Measurements from ENCODE around the gene RGS19.

The RGS19 gene

DNA sequence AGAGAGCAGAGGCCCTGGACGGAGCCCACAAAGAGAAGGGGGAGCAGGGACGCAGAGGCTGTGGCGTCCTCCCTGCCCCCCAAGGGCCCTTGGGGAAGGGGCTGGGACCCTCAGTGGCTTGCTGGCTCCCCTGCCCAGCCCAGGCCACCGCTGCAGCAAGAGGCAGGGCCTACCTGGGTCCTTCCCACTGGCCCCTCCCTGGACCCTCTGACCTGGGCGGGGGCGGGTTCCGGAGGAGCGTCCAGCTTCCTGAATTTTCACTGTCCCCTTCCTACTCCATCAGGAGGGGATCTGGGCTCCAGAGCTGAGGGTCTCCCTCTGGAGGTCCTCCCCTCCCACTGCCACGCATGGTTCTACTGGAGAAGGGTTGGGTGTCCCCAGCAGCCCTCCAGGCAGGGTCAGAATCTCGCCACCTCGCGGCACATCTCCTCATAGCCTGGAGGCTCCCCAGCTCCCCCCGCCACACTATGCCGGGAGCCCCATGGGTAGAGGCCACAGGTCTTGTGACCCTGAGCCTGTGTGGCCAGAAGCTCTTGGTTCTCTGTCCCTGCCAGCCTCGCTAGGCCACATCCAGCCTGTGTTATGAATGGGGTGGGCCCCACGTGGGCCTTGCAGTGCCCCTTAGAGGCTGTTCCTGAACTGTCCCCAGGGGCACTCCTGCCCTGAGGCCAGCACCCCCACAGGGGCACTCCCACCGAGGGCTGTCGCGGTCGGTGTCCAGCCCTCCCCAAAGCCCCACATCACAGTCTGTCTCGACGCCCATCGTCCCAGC lies 28.9 kb downstream of the RGS19 start:
- no peak for DNase-seq (ENCODE audit: low read depth in 2 of 3, low spot score in 2 of 3)

DNA sequence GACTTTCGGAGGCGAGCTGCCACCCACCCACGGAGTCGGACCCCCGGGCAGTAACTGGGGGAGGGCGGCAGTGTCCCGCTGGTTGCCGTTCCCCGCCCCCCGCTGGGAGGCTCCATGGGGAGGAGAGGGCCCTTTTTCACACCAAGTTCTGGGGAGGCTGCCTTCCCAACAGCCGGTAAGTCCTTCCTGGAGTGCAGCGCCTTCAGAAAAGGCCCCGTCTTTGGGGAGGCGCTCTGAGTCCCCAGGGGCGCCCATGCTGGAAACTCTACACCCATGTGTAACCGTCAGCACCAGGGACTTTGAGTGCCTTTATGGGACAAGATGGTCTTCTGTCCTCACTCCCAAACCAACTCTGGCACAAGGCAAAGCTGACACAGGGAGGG lies 29.4 kb downstream of the RGS19 start:
- DNase-seq (ENCODE audit: low read depth in 2 of 3, low spot score in 2 of 3): no peak

DNA sequence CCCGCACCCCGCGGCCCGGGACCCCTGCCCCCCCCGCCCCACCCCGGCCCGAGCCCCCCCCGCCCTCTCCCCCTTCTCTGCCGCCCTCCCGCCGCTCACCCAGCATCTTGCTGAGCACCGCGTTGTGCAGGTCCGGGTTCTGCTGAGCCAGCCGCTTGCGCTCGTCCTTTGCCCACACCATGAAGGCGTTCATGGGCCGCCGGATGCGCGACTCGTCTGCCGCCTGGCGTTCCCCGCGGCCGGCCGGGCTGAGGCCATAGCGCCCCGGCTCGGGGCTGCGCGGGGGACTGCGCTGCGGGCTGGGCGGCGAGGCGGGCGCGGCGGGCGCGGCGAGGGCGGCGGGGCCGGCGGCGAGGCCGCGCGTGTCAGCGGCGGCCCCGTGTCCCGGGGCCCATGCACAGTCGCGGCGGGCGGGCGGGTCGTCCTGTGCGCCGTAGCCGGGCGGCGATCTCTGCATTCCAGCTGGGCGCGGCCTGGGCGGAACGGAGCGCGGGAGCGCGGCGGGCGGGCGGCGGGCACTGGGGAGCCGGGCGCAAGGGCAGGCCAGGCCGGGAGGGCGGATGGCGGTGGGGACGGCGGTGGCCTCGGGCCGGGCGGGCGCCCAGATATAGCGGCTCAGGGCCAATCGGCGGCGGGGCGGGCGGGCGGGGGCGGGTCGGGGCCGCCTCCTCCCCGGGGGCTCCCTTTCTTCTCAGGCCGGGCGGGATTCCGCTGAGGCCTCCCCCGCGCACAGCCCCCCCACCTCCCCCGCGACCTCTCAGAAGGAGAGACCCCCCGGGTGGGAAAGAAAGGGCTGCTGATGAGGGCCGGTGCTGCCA lies 30.0 kb downstream of the RGS19 start, which contains the start of gene SOX18:
SOX18 (minus strand) TSS at position 580 of the 818 bp plus-strand sequence; CDS start at position 457, 123 bp downstream.
- no peak for DNase-seq (ENCODE audit: low read depth in 2 of 3, low spot score in 2 of 3)

DNA sequence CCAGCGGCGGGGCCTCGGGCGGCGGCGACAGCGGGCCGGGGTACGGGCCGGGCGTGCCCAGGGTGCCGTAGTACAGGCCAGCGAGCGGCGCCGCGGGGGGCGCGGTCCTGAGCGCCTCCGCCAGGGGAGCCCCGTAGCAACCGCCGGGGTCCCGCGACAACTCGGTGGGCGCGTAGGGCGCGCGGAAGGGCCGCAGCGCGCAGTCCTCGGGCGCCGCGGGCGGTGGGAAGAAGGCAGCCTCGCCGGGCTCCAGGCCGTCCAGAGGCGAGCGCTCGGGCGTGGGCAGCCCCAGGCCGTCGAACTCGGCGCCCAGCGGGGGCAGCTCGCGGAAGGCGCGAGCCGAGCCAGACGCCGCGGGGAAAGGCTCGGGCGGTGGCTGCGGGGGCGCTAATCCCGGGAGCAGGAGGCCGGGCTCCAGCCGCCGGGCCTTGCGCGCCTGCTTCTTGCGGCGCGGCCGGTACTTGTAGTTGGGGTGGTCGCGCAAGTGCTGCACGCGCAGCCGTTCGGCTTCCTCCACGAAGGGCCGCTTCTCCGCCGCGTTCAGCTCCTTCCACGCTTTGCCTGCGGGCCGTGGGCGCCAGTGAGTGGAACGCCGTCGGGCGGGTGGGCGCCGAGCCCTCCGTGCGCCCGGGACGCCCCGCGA lies 30.8 kb downstream of the RGS19 start:
- no peak for DNase-seq (ENCODE audit: low read depth in 2 of 3, low spot score in 2 of 3)

DNA sequence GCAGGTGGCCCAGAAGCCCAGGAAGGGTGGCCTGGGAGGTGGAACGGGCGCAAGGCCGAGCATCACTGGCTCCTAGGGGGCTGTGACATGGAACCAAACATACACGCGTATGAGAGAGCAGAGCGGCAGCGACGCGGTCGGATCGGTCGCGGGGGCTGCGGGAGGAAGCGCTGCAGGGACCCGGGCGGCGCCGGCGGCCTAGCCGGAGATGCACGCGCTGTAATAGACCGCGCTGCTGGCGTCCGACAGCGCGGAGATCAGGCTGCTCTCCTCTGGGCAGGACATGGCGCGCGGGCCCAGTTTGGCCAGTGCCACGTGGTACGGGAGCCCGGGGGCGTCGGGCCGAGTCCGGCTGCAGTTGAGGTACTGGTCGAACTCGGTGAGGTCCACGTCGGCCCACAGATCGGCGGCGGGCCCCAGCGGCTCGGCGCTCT lies 31.3 kb downstream of the RGS19 start:
- DNase-seq (ENCODE audit: low read depth in 2 of 3, low spot score in 2 of 3): no peak

DNA sequence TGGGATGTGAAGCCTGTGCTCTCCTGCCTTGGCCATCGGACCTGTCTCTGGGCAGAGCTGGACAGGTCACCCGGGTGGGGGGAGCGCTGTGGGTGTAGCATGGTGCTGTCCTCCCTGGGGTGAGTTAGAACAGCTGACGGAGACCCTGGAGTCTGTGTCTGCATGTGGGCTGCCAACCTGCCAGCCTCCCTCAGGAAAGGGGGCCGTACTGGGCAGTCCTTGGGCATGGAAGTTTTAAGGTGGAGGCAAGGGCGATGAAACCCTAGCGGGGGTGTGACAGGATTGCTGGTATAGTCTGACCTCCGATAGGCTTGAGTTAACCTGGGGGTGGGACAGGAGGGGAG lies 32.3 kb downstream of the RGS19 start:
- no peak for DNase-seq (ENCODE audit: low read depth in 2 of 3, low spot score in 2 of 3)

DNA sequence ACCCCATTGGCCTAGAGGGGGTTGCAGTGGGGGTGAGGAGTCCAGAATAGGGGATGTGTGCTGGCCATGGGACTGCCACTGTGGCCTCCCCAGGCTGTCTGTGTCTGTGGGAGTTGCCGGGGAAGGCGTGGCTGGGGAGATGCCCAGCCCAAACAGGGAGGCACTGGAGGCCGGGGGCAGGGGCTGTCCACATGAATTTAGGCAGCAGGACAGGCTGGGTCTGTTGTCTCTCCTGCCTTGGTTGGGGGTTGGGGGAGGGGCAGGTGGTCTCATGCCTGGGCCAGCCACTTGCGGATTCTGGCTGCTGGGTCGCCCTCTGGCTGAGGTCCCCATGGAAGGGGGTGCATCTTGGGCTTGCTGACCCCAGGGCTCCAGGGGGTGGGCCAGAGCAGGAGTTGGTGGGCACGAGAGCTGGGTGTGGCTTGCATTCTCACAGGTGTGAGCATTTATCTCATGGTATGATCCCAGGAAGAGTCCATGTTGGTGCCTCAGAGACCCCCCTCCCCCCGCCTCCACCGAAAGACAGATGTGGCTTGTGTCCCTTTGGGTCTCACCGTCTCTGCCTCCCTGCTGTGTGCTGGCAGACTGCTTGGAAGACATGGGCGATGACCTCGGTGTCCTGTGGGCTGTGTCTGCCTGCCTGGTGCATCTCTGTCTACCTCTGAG lies 33.8 kb downstream of the RGS19 start:
- DNase-seq (ENCODE audit: low read depth in 2 of 3, low spot score in 2 of 3): no peak

DNA sequence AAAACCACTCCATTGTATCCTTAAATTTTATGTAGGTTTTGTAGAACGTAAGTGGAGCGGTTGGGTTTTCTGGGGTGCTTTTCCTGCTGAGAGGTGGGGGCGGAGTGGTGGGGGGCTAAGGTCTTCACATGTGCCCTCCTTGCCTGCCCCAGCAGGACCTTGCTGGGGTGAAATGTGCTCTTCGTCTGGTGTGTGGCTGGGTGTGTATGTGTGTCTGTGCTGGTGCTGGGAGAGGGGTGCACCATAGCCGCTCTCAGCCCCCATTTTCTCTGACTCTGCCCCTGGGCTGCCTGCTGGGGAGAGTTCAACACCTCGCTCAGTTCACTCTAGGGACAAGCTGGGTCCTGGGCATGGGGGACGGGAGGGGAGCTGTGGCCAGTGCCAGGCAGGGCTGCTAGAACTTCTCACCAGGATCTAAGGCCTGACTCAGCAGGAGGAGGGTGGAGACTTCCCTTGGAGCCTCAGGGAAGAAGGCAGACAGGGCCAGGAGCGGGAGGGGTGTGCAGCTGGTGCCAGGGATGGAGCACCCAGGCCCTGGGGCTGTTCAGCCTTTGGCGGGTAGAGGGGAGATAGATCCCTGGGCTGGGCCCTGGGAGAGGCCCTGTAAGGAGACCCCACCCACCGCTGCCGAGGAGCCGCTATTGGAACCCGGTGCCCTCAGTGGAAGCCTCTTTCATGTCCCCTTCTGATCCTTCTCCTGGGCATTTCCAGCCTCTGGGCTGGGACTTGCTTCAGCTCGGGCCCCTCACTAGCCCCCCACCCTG lies 34.7 kb downstream of the RGS19 start:
- no peak for DNase-seq (ENCODE audit: low read depth in 2 of 3, low spot score in 2 of 3)

DNA sequence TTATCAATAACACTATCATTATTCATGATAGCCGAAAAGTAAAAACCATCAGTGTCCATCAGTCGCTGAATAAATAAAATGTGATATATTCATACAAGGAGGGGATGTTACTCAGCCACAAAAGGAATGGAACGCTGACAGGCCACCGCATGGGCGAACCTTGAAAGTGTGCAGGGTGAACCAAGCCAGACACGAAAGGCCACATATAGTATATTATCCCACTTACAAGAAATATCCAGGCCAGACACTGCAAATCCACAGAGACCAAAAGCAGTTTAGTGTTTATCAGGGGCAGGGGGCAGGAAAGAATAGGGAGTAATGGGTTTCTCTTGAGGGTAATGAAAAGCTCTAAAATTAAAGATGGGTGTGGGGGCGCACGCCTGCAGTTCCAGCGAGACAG lies 35.5 kb downstream of the RGS19 start:
- DNase-seq (ENCODE audit: low read depth in 2 of 3, low spot score in 2 of 3): no peak

DNA sequence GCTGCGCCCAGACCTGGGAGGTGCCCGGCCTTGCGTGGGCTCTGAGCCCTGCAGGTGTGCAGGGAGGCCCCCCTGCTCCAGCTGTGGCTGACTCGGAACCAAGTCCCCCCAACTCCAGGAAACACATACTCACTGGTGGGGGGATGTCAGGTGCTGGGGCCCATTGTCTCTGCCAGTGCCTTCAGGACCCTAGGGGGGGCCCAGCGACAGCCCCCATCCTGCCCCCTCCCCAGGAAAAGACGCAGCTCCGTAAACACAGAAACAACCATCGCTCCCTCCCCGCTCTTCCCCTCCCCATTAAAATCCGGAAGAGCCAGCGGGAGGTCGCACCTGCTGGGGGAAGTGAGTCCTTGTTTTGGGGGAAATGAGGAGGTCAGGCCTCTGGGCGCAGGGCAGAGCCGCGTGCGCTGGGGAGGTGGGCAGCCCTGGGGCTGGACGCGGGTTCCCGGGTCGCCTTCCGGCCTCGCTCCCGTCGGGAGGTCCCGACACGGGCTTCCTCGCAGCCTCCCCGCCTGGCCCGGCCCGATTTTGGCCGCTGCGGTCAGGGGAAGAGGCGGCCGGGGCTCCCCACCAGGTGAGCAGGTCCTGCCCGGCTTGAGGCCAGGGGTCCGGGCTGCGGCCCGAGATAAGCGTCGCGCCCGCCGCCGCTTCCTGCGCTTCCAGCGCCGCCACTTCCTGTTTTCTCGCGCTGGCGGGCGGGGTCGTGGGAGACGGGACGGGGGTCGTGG lies 37.1 kb downstream of the RGS19 start:
- DNase-seq (ENCODE audit: low read depth in 2 of 3, low spot score in 2 of 3): no peak

DNA sequence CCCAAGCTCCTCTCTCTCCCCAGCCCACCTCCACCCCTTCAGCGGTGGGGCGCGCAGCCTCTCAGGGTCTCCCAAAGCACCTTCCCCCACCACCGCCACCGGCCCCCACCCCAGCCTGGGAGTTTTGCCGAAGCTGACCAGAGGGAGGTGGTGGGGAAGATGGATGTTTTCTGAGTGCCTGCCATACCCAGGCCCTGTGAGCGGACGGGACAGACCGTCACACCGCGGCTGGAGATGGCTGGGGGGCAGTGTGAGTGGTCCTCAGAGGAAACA lies 37.6 kb downstream of the RGS19 start:
- DNase-seq (ENCODE audit: low read depth in 2 of 3, low spot score in 2 of 3): no peak

DNA sequence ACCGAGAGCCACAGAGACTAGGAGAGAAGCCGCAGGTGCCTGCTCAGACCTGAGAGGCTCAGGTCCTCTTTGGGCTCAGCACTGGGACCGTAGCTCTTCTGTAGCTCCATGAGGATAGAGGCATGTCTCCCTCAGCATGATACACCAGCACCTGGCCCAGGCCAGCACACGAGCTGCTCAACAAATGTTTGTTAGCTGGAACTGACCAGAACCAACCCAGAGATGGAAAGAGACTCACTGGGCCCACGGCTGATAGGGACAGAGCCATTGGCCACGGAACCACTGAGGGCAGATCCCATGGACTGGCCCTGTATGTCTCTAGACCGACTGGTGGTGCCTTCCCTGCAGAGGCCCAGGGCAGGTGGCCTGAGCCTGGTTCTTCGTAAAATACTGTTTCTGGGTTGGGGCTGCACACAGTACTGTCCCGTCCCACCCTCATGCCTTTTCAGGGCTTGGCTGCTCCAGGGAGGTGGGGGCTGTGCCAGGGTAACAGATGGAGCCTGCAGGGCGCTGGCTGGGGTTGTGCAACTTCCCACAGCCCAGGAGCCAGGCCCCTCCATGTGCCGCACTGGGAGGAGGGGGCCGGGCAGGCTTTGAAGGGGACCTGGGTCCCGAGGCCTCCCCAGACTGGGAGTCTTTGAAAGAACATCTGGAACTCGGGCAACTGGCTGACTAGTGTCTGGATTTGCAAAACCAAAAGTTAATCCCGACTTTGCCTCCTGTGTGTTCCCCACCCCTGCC lies 38.1 kb downstream of the RGS19 start:
- no peak for DNase-seq (ENCODE audit: low read depth in 2 of 3, low spot score in 2 of 3)

DNA sequence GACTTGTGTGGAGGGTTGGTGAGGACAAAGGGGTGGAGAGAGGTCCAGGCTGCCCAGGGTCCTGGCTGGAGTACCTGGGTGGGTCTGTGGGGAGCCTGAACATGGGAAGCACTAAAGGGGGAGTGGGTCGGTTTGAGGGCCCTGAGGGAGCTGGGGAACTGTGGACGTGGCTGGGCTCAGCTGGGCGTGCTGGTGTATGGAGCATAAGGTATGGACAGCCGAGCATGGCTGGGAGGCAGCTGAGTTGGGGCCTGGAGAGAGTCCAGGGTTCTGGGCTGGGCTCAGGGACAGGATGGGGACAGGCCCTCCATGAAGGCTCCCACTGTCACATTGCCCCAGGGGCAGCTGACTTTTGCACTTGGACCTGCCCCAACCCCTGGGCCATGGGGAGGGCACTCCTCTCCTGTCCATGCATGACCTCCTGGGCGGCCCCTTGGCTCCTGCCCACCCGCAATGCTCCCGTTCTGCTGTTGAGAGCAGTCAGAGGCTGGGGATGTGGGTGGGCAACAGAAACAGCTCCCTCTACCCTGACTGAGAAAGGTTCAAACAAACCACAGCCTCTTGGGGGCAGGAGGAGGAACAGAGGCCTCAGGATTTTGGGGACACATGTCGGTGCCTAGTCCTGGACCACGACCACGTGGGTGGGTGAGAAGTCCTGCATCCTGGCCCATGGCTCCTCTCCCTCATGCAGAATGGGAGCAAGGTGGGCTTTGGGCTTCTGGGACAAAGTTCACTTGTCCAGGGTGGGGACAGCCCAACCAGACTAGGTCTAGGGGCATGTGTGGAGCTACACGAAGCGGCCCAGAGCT lies 38.9 kb downstream of the RGS19 start:
- no peak for DNase-seq (ENCODE audit: low read depth in 2 of 3, low spot score in 2 of 3)

DNA sequence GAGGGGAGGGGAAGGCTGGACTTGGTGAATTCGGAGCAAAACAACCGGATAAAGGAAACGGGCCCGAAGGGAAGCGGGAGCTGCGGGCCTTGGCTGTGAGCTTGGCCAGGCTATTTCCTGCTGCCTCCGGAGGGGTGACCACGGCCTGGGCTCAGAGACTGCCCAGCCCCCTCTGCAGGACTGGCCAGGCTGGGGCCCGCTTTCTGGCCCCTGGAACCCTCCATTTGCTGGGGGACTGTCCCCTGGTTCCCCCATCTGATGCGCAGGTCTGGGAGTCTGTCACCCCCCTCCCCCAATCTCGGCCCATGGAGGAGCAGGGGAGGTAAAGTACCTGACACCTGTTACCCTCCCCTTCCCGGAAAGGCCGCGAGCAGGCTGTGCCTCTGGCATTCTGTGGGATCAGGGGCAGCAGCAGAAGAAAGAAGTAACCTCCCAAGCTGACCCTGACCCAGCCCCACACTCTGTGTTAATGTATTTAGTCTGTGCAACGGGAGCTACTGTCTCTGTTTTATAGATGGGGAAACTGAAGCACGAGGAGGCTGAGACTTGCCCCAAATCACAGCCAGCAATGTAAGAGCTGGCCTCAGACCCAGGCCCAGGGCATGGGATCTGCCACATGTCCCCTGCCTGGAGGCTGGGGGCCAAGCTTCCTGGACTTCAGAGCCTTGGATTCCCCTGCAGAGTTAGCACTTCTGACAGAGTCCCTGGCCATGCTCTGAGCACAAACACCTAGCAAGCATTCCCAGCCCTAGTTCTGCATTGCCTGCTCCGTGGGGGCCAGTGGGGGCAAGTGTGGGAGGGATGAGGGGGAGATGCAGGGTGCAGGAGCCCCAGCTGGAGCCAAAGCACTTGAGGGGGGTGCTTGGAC lies 39.8 kb downstream of the RGS19 start:
- DNase-seq (ENCODE audit: low read depth in 2 of 3, low spot score in 2 of 3): no peak

DNA sequence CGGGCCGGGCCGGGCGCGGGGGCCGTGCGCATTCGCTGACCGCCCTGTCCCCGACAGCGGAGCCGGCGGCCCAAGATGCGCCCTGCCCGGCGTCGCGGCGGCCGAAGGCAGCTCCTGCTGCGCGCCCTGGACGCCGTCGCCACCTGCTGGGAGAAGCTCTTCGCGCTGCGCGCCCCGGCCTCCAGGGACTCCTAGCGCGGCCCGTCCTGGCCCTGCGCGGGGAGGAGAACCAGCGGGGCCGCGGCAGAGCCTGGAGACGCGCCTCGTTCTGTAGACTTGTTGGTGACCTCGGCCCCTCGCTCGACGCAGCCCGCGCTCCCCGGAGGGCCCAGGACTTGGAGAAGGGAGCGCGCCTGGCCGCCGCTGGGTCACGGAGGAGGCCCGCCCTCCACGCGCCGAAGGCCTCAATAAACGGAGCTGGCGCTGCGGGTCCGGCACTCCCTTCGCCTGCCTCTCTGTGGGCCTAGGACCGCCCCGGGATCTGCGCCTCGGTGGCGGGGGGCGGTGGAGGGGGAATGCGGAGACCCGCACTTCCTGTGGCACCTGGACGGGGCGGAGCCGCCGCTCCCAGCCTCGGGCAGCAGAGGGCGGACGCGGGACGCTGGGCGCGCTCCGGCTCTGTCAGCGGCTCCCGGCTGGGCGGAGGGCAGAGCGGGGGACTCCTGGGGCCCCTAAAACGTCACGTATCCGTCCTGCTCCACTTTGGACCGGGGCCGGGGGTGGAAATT lies 40.6 kb downstream of the RGS19 start:
- peak; percentile 50 to 58 (median 55) for DNase-seq (ENCODE audit: low read depth in 2 of 3, low spot score in 2 of 3)

DNA sequence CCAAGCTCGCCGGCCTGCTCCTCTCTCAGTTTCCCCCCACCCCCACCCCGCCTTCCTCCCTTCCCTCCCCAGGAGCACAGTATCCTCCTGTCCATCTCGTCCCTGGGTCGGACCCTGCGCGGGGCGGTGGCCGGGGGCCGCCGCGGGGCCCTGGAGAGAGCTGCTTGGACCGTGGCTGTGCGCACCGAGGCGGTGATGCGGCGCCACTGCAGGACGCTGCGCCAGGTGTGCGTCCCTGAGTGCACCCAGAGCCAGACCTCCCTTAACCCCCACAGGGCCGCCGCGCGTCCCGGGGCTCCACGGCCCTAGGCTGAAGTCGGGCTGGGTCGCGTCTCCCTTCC lies 41.1 kb downstream of the RGS19 start:
- DNase-seq (ENCODE audit: low read depth in 2 of 3, low spot score in 2 of 3): no peak

DNA sequence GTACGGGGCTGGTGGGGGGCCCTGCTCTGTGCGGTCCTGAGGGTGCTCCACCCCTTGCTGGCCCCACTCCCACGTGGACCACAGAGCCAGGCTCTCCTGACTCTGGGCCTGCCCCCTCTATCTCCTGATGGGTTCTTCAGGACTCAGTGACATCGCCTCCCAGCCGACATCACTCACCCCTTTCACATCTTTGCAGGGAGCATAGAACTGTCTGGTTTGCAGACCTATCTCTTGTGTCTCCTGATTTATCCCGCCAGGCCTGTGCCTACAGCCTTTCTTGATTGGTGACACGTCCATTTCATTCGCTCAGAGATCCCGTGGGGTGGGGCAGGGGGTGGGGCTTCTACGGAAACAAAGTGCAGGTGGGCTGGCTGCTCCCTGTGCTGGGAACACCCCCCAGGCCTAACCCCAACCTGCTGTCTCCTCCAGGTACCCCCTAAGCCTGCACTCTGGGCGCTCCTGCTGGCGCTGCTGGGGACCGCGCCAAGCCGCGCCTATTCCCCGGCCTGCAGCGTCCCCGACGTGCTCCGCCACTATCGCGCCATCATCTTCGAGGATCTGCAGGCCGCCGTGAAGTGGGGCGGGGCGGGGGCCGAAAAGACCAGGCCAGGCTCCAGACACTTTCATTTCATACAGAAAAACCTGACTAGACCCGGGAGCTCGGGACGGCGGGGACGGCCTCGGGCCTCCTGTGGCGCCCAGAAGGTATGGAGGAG lies 41.7 kb downstream of the RGS19 start:
- DNase-seq (ENCODE audit: low read depth in 2 of 3, low spot score in 2 of 3): no peak
